Measurements from ENCODE around the gene NOLC1.
"Not testable (repeated sequence)": the region's sequence is repeated elsewhere in the genome, so short reads cannot be mapped to it uniquely, and the experiment has no call there.

NOLC1 gene

GRCh38 chr10:102153093-102153620 is 968 bp downstream of the NOLC1 start:
- no peak for DNase-seq (ENCODE audit: low spot score)

- no peak for DNase-seq (ENCODE audit: low spot score)
These were observed 2.4 kb downstream of the NOLC1 start for GRCh38 chr10:102154466-102155116.

GRCh38 chr10:102157224-102157623 is 5.0 kb downstream of the NOLC1 start:
- DNase-seq (ENCODE audit: low spot score), result no peak

GRCh38 chr10:102159051-102159597 is 6.9 kb downstream of the NOLC1 start:
- DNase-seq (ENCODE audit: low spot score), result no peak

GRCh38 chr10:102159831-102160230 is 7.6 kb downstream of the NOLC1 start:
- DNase-seq (ENCODE audit: low spot score), result no peak

- DNase-seq (ENCODE audit: low spot score), result no peak
These were observed 11.3 kb downstream of the NOLC1 start for GRCh38 chr10:102163342-102163989.

GRCh38 chr10:102167861-102168260 is 15.7 kb downstream of the NOLC1 start:
- no peak for DNase-seq (ENCODE audit: low spot score)

- DNase-seq (ENCODE audit: low spot score), result no peak
These were observed 18.4 kb downstream of the NOLC1 start for GRCh38 chr10:102170602-102171001.

GRCh38 chr10:102172288-102172687 is 20.1 kb downstream of the NOLC1 start:
- DNase-seq (ENCODE audit: low spot score), result no peak

- no peak for DNase-seq (ENCODE audit: low spot score)
These were observed 23.2 kb downstream of the NOLC1 start for GRCh38 chr10:102175415-102175814.

- no peak for DNase-seq (ENCODE audit: low spot score)
These were observed 32.4 kb downstream of the NOLC1 start for GRCh38 chr10:102184606-102185005.

- no peak for DNase-seq (ENCODE audit: low spot score)
These were observed 33.1 kb downstream of the NOLC1 start for GRCh38 chr10:102185272-102185671.

- no peak for DNase-seq (ENCODE audit: low spot score)
These were observed 33.8 kb downstream of the NOLC1 start for GRCh38 chr10:102185811-102186527.

GRCh38 chr10:102188298-102188940 is 36.2 kb downstream of the NOLC1 start:
- no peak for DNase-seq (ENCODE audit: low spot score)

- not testable (repeated sequence) for DNase-seq (ENCODE audit: low spot score)
These were observed 37.0 kb downstream of the NOLC1 start for GRCh38 chr10:102188941-102189898.

GRCh38 chr10:102191956-102192355 is 39.8 kb downstream of the NOLC1 start:
- DNase-seq (ENCODE audit: low spot score), result no peak

- DNase-seq (ENCODE audit: low spot score), result no peak
These were observed 43.2 kb downstream of the NOLC1 start for GRCh38 chr10:102195296-102195870.

- DNase-seq (ENCODE audit: low spot score), result no peak
These were observed 44.7 kb downstream of the NOLC1 start for GRCh38 chr10:102196893-102197292.

- DNase-seq (ENCODE audit: low spot score), result no peak
These were observed 45.8 kb downstream of the NOLC1 start for GRCh38 chr10:102198027-102198426.

GRCh38 chr10:102200751-102201640 is 48.8 kb downstream of the NOLC1 start:
- DNase-seq (ENCODE audit: low spot score), result no peak

Measured in hematopoietic multipotent progenitor cell treated with erythropoietin and hydrocortisone succinate and interleukin-3 and kit ligand, for 17 days (in vitro differentiated cells).